Ramos (cell line): ENCODE measurements around the gene LTBP1.

Experiments
- in situ Hi-C: fragments of 300-500 bp; cut with MboI; formaldehyde crosslinking; loops from one replicate; pipeline ENCODE4 v1.14.3; 2022; ENCODE audit warnings: low sequenced_read_pairs; ENCODE audit not compliant: unreplicated experiment

Gene LTBP1

GRCh38 chr2:33274524-33274923, 327.8 kb downstream of the LTBP1 start:
- in situ Hi-C loops: no loop called here

GRCh38 chr2:33275689-33276444, 329.1 kb downstream of the LTBP1 start:
- in situ Hi-C loops: no loop called here

GRCh38 chr2:33277002-33277426, 330.3 kb downstream of the LTBP1 start:
- in situ Hi-C loops: no loop called here

- in situ Hi-C loops: no loop called here
Measured at GRCh38 chr2:33278245-33278943, 331.6 kb downstream of the LTBP1 start.

GRCh38 chr2:33284287-33284686, 337.5 kb downstream of the LTBP1 start:
- in situ Hi-C loops: no loop called here

- in situ Hi-C loops: no loop called here
Measured at GRCh38 chr2:33287507-33288005, 340.8 kb downstream of the LTBP1 start.

- in situ Hi-C loops: no loop called here
Measured at GRCh38 chr2:33288011-33288410, 341.3 kb downstream of the LTBP1 start.

- in situ Hi-C loops: no loop called here
Measured at GRCh38 chr2:33289961-33290360, 343.2 kb downstream of the LTBP1 start.

GRCh38 chr2:33291278-33292013, 344.7 kb downstream of the LTBP1 start:
- in situ Hi-C loops: no loop called here

- in situ Hi-C loops: no loop called here
Measured at GRCh38 chr2:33292063-33292462, 345.3 kb downstream of the LTBP1 start.

GRCh38 chr2:33292981-33293595, 346.3 kb downstream of the LTBP1 start:
- in situ Hi-C loops: no loop called here

- in situ Hi-C loops: no loop called here
Measured at GRCh38 chr2:33298233-33298632, 351.5 kb downstream of the LTBP1 start.

- in situ Hi-C loops: no loop called here
Measured at GRCh38 chr2:33301355-33301754, 354.6 kb downstream of the LTBP1 start.

GRCh38 chr2:33302348-33302747, 355.6 kb downstream of the LTBP1 start:
- in situ Hi-C loops: no loop called here

- in situ Hi-C loops: no loop called here
Measured at GRCh38 chr2:33304032-33304864, 357.5 kb downstream of the LTBP1 start.

GRCh38 chr2:33307659-33308270, 361.0 kb downstream of the LTBP1 start:
- in situ Hi-C loops: no loop called here

- in situ Hi-C loops: no loop called here
Measured at GRCh38 chr2:33312355-33312754, 365.6 kb downstream of the LTBP1 start.

- in situ Hi-C loops: no loop called here
Measured at GRCh38 chr2:33313039-33313438, 366.3 kb downstream of the LTBP1 start.

GRCh38 chr2:33314541-33314940, 367.8 kb downstream of the LTBP1 start:
- in situ Hi-C loops: no loop called here
